Activated T-helper 1 cell treated with anti-CD3 and anti-CD28 coated beads, Interleukin-12 subunit alpha, Interleukin-12 subunit beta, Interleukin-2, Interleukin-4 antibody, amounts not matched to agents 30 ng/mL and 10 ng/mL and 1 ng/mL, durations not matched to agents 14 hours and 24 hours and 36 hours (primary cell): ENCODE results near the gene LRMDA. TPM values are rescaled to one million over a fixed set of nuclear protein-coding genes. Genes with fewer than 3 reads are reported as not detected.

Experiments used
- DNase-seq: peaks from one replicate; pipeline ENCODE4 v3.0.0; 2021; ENCODE audit warnings: low spot score
- H3K27ac Mint-ChIP-seq: one replicate; pipeline ENCODE4 v1.8.0; 2021; ENCODE audit warnings: mild to moderate bottlenecking, mixed read lengths
- H3K27me3 Mint-ChIP-seq: one replicate; pipeline ENCODE4 v1.8.0; 2022; ENCODE audit warnings: mild to moderate bottlenecking, moderate library complexity, mixed read lengths; ENCODE audit not compliant: insufficient read depth
- H3K36me3 Mint-ChIP-seq: one replicate; pipeline ENCODE4 v1.8.0; 2021; ENCODE audit warnings: low read depth, mixed read lengths
- H3K4me1 Mint-ChIP-seq: one replicate; pipeline ENCODE4 v1.8.0; 2021; ENCODE audit warnings: low read depth, mixed read lengths
- H3K4me3 Mint-ChIP-seq: one replicate; pipeline ENCODE4 v1.8.0; 2021; ENCODE audit warnings: mild to moderate bottlenecking, moderate library complexity, mixed read lengths
- H3K9me3 Mint-ChIP-seq: one replicate; pipeline ENCODE4 v1.8.0; 2021; ENCODE audit warnings: mixed read lengths
- intact Hi-C: fragments of 100-400 bp; cut with micrococcal nuclease; formaldehyde crosslinking; loops from one replicate; pipeline ENCODE4 v1.15.1; 2024
- total RNA-seq: library from RNA; stranded (reverse); gene quantifications from 2 replicates; pipeline ENCODE4 v1.2.3, GENCODE V29; 2022

Gene LRMDA
- total RNA-seq, 1 donor from 2014 or later: not detected

DNA sequence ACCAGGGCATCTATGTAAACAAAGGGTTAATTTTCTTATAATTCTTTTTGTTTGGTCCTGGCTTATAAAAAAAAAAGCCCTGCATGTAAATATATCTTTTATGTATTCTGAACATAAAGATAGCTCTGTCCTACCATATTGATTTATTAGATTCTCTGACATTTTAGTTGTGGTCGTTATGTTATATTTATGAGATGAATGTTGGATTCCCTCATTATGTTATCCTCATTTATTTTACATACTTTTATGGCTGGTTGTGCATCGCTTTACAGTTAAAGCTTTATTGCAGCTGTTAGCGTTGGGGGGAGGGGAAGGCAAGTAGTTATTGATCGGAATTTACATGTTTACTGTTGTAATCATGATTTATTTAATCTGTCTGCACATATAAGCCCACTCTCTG is 431.5 kb downstream of the LRMDA start:
- Mint-ChIP-seq H3K9me3 (no peaks in the 10 kb centered on the region), H3K27me3 (no peaks in the 10 kb centered on the region), H3K4me1 (no peaks in the 10 kb centered on the region), H3K4me3 (no peak overlapping the region), H3K36me3 (no peaks in the 10 kb centered on the region), H3K27ac (no peak overlapping the region)
- DNase-seq: no peak
- intact Hi-C loops: no loop called here

DNA sequence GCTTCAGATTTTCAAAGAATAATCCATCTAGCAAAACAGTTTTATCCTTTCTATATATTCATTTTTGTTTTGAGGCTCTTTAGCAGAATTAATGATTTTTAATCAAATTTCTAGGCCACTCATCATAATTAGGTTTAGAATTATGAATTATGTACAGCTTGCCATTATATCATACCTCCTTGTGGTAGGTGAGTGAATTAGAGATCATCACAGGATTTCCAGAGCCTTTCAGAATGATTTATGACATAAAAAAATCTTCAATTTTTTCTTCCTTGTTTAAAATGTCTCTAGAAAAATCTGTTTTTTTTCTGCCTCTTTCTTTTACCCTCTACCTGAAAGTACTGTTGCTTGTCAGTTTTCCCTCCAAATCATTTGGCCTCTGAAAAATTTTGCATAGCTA is 433.3 kb downstream of the LRMDA start:
- H3K4me3 Mint-ChIP-seq: no peak overlapping the region
- H3K9me3 Mint-ChIP-seq: no peaks in the 10 kb centered on the region
- intact Hi-C loops: no loop called here
- no peaks in the 10 kb centered on the region for H3K27me3 Mint-ChIP-seq
- no peak for DNase-seq
- no peaks in the 10 kb centered on the region for H3K36me3 Mint-ChIP-seq
- no peak overlapping the region for H3K27ac Mint-ChIP-seq
- H3K4me1 Mint-ChIP-seq: no peaks in the 10 kb centered on the region

DNA sequence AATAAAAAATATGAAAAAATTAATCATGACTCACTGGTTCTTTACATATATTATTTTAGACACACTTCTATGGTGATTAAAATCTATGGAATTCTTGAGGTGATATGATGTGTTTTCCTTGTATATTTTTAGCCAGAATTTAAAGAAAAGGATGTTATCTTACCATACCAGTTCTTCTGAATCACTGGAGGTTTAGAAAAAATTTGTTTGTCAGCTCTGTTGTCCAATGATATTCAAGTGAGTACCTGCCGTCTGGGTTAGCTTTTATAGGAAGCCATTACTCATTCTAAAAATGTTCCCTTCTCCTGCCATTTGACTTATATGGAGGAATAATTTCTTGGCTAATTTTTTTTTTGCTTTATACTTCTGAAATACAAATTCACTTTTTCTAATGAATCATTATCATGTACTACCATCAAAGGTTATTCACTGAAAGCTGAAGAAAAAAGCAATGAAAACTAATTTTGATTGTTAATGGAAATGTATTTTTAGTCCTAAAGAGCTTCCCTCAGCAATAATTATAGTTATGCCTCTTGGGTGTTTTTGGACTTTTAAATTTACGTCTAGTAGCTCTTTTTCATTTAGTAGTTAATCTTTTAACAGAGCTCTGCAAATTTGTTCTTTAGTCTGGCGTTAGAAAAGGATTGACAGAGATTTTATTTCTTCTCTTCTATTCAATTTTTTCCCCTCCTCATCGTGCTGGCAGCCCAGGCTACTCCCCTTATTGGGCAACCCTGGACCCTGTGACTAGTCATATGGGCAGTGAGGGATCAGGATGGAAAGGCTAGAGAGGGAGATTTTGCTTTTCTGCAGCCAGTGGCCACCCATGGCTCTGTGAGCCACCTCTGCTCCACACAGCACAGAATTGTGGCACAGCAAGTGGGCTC is 434.2 kb downstream of the LRMDA start:
- DNase-seq: no peak
- H3K36me3 Mint-ChIP-seq: no peaks in the 10 kb centered on the region
- H3K4me1 Mint-ChIP-seq: no peaks in the 10 kb centered on the region
- no peak overlapping the region for H3K27ac Mint-ChIP-seq
- H3K9me3 Mint-ChIP-seq: no peaks in the 10 kb centered on the region
- intact Hi-C loops: no loop called here
- no peaks in the 10 kb centered on the region for H3K27me3 Mint-ChIP-seq
- no peak overlapping the region for H3K4me3 Mint-ChIP-seq

GRCh38 chr10:75866300-75866625 is 434.8 kb downstream of the LRMDA start:
- H3K4me1 Mint-ChIP-seq: no peaks in the 10 kb centered on the region
- H3K27me3 Mint-ChIP-seq: no peaks in the 10 kb centered on the region
- no peak for DNase-seq
- intact Hi-C loops: no loop called here
- H3K9me3 Mint-ChIP-seq: no peaks in the 10 kb centered on the region
- H3K27ac Mint-ChIP-seq: no peak overlapping the region
- no peak overlapping the region for H3K4me3 Mint-ChIP-seq
- H3K36me3 Mint-ChIP-seq: no peaks in the 10 kb centered on the region

DNA sequence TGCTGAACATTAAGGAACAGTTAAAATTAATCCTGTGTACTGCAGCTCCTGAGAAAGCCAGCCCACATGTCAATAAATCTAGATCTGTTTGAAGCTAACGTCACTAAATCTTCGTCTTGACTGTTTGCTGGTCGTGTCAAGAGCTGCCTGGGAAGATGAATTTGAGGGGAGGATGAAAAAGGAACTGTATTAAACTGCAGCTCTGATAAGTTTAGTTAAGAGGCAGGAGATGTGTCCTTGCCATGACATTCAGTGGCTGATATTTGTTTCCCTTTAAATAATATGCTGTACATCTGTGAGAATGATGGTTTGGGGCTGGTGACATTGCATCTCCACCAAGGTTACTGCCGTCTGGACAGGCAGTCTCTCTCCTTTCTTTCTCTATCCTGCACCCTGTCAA is 435.3 kb downstream of the LRMDA start:
- intact Hi-C loops: no loop called here
- Mint-ChIP-seq H3K4me1 (no peaks in the 10 kb centered on the region), H3K27me3 (no peaks in the 10 kb centered on the region), H3K9me3 (no peaks in the 10 kb centered on the region), H3K36me3 (no peaks in the 10 kb centered on the region), H3K4me3 (no peak overlapping the region), H3K27ac (no peak overlapping the region)
- DNase-seq: no peak

DNA sequence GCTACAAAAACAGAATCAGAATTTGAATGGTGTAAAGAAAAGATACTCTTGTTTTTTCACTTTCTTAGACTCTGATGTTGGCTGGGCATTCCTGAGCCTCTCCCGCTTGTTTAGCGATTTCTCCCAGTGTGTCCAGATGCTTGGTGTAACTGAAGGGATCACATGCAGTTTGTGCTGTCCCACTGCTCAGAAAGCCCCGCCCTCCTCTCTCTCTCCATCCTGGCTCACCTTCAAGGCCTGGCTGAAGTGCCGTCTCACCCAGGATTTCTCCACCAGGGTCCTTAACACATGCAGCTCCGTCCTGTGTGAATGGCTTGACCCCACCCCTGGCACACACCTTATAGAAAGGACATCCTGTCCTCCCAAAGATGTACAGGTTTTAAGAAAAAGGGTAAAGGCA is 437.1 kb downstream of the LRMDA start:
- intact Hi-C loops: no loop called here
- Mint-ChIP-seq H3K4me1 (no peaks in the 10 kb centered on the region), H3K4me3 (no peak overlapping the region), H3K36me3 (no peaks in the 10 kb centered on the region), H3K27ac (no peak overlapping the region), H3K9me3 (no peaks in the 10 kb centered on the region), H3K27me3 (no peaks in the 10 kb centered on the region)
- DNase-seq: no peak

DNA sequence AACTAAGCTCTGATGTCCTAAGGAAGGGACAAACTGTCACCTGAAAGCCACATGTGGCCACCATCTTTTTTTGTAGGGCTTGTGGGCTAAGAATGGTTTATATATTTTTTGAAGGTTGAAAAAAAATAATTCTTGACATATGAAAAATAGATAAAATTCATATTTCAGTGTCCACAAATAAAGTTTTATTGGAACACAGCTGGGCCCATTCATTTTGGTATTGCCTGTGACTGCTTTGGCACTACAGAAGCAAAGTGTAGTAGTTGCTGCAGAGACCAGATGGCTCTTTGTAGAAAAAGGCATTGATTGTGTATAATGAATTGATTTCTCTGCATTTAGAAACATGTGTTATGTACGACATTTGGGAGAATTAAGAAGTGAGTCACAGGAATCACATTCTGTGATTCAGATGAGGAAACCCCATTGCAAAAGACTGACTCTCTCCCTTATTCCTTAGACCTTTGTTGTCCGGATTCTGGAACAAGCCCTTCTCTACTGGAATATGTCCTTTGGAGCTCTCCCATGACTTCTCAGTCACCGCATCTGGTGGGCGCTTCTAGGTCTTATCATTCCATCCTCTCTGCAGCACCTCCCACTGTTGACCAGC is 438.7 kb downstream of the LRMDA start:
- Mint-ChIP-seq H3K27me3 (no peaks in the 10 kb centered on the region), H3K4me3 (no peak overlapping the region), H3K4me1 (no peaks in the 10 kb centered on the region), H3K36me3 (no peaks in the 10 kb centered on the region), H3K9me3 (no peaks in the 10 kb centered on the region), H3K27ac (no peak overlapping the region)
- intact Hi-C loops: no loop called here
- no peak for DNase-seq

- H3K4me3 Mint-ChIP-seq: no peak overlapping the region
- H3K4me1 Mint-ChIP-seq: no peaks in the 10 kb centered on the region
- no peaks in the 10 kb centered on the region for H3K36me3 Mint-ChIP-seq
- no peaks in the 10 kb centered on the region for H3K9me3 Mint-ChIP-seq
- no peaks in the 10 kb centered on the region for H3K27me3 Mint-ChIP-seq
- intact Hi-C loops: no loop called here
- no peak for DNase-seq
- H3K27ac Mint-ChIP-seq: no peak overlapping the region
Measured at GRCh38 chr10:75875740-75876139, 444.3 kb downstream of the LRMDA start.

DNA sequence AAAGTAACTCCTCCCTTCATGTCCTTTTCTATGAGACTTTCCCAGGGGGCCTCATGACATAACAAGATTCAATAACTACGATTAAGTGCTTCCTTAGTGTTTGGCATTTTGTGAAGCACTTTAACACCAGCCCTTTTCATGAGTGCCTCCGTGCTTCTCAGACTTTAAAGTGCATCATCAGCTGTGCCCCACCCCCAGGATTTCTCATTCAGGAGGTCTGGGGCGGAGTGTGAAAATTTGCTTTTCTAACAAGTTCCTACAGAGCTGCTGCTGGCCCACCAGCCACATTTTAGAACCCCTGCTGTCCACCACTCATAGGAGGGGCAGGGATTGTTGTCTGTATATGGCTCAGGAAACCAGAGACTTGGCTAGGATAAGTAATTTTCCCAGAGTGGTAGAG is 445.3 kb downstream of the LRMDA start:
- no peak overlapping the region for H3K27ac Mint-ChIP-seq
- H3K9me3 Mint-ChIP-seq: no peaks in the 10 kb centered on the region
- H3K4me3 Mint-ChIP-seq: no peak overlapping the region
- H3K4me1 Mint-ChIP-seq: no peaks in the 10 kb centered on the region
- intact Hi-C loops: no loop called here
- no peaks in the 10 kb centered on the region for H3K27me3 Mint-ChIP-seq
- DNase-seq: no peak
- no peaks in the 10 kb centered on the region for H3K36me3 Mint-ChIP-seq

GRCh38 chr10:75877877-75878276 is 446.5 kb downstream of the LRMDA start:
- no peak overlapping the region for H3K4me3 Mint-ChIP-seq
- intact Hi-C loops: no loop called here
- no peak overlapping the region for H3K27ac Mint-ChIP-seq
- no peak for DNase-seq
- H3K27me3 Mint-ChIP-seq: no peaks in the 10 kb centered on the region
- H3K36me3 Mint-ChIP-seq: no peaks in the 10 kb centered on the region
- no peaks in the 10 kb centered on the region for H3K4me1 Mint-ChIP-seq
- no peaks in the 10 kb centered on the region for H3K9me3 Mint-ChIP-seq

- H3K27me3 Mint-ChIP-seq: no peaks in the 10 kb centered on the region
- DNase-seq: no peak
- intact Hi-C loops: no loop called here
- H3K9me3 Mint-ChIP-seq: no peaks in the 10 kb centered on the region
- no peaks in the 10 kb centered on the region for H3K36me3 Mint-ChIP-seq
- no peak overlapping the region for H3K4me3 Mint-ChIP-seq
- H3K27ac Mint-ChIP-seq: no peak overlapping the region
- no peaks in the 10 kb centered on the region for H3K4me1 Mint-ChIP-seq
Measured at GRCh38 chr10:75878586-75878985, 447.2 kb downstream of the LRMDA start.

DNA sequence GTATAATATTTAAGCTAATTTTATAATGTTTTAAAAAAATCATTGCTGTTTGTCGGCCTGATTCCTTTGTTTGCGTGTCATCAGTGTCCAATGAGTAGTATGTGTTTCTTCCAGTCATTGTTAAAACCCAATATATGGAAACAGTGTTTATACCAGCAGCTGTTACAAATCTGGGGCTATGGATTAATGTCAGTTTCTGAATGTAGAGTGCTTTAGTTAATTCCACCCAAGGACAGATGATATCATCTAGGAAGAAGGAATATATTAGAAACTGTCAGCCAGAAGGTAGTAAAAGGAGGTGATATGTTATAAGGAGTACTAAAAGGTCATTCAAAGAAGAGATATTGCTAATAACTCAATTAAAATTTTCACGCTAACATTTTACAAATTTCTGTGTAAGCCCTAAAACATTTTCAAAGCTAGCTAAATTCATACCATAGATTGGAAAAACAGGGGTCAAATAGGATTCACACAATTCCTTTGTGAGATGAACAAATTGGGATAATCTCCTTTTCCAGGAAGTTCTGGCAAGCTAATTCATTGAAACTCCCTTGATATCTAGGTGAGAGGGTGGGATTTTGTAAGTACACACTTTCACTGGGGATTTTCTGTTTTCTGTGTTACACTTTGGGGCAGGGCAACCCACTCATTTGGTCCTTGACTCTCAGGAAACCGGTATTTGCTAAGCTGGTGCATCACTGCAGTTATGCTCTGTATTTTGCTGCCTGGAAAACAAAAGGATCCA is 448.8 kb downstream of the LRMDA start:
- H3K27ac Mint-ChIP-seq: no peak overlapping the region
- H3K36me3 Mint-ChIP-seq: no peaks in the 10 kb centered on the region
- no peaks in the 10 kb centered on the region for H3K27me3 Mint-ChIP-seq
- H3K9me3 Mint-ChIP-seq: no peaks in the 10 kb centered on the region
- no peak overlapping the region for H3K4me3 Mint-ChIP-seq
- DNase-seq: no peak
- H3K4me1 Mint-ChIP-seq: no peaks in the 10 kb centered on the region
- intact Hi-C loops: no loop called here
